Smooth muscle cell (in vitro differentiated cells): ENCODE data around the gene STAM. TPM values are rescaled to one million over a fixed set of nuclear protein-coding genes. Genes with fewer than 3 reads are reported as not detected.

Source experiments
- DNase-seq: peaks from one replicate; lab custom pipeline; 2025; ENCODE audit not compliant: unreplicated experiment; lab: John Stamatoyannopoulos, UW
- H2AFZ ChIP-seq: fragments of 200-600 bp; sonication (generic); 2 replicates; pipeline ENCODE4 v1.6.0; 2016; ENCODE audit warnings: antibody characterized with exemption, low read depth, mild to moderate bottlenecking
- H3F3A ChIP-seq: fragments of 200-600 bp; sonication (generic); 2 replicates; pipeline ENCODE4 v1.6.0; 2017; ENCODE audit warnings: antibody characterized with exemption, low read depth
- H3K27ac ChIP-seq: fragments of 200-600 bp; sonication (generic); 2 replicates; pipeline ENCODE4 v1.5.1; 2016; ENCODE audit warnings: low read depth, mild to moderate bottlenecking
- H3K27me3 ChIP-seq: fragments of 200-600 bp; sonication (generic); 2 replicates; pipeline ENCODE4 v1.6.1; 2016; ENCODE audit warnings: low read depth, mild to moderate bottlenecking
- H3K36me3 ChIP-seq: fragments of 200-600 bp; sonication (generic); 2 replicates; pipeline ENCODE4 v1.5.1; 2016; ENCODE audit warnings: low read depth
- H3K4me1 ChIP-seq: fragments of 200-600 bp; sonication (generic); 2 replicates; pipeline ENCODE4 v1.5.1; 2016; ENCODE audit warnings: low read depth
- H3K4me2 ChIP-seq: fragments of 200-600 bp; sonication (generic); 2 replicates; pipeline ENCODE4 v1.6.0; 2016; ENCODE audit warnings: mild to moderate bottlenecking
- H3K4me3 ChIP-seq: fragments of 200-600 bp; sonication (generic); 2 replicates; pipeline ENCODE4 v1.5.1; 2016; ENCODE audit warnings: mild to moderate bottlenecking
- H3K79me2 ChIP-seq: fragments of 200-600 bp; sonication (generic); 2 replicates; pipeline ENCODE4 v1.6.0; 2016; ENCODE audit warnings: low read depth, mild to moderate bottlenecking
- H3K9ac ChIP-seq: fragments of 200-600 bp; sonication (generic); 2 replicates; pipeline ENCODE4 v1.6.0; 2016; ENCODE audit warnings: low read depth
- H3K9me3 ChIP-seq: fragments of 200-600 bp; sonication (generic); replicated peaks from 2 replicates; pipeline ENCODE4 v1.5.1; 2016; ENCODE audit warnings: low read depth
- H4K20me1 ChIP-seq: fragments of 200-600 bp; sonication (generic); 2 replicates; pipeline ENCODE4 v1.6.0; 2016; ENCODE audit warnings: low read depth
- WGBS: methylation state at CpG from one replicate; pipeline ENCODE4 v1.1.7; 2016; ENCODE audit warnings: low lambda C conversion rate; 5-methylcytosine and 5-hydroxymethylcytosine counted together
- polyA plus RNA-seq: library from polyadenylated mRNA; unstranded; fragments of >200 nt; fragmentation: Nextera tagmentation; extraction: Ambion mirVana; gene quantifications from 2 replicates; pipeline ENCODE4 v1.2.1, GENCODE V29; 2016
- total RNA-seq: library from RNA; depleted of rRNA; stranded (reverse); fragments of >200 nt; gene quantifications from 2 replicates; pipeline ENCODE4 v1.2.3, GENCODE V29; 2014
- TF ChIP-seq, protein P1 (sequence below): fragments of 200-600 bp; sonication (generic); IDR thresholded peaks from 2 replicates; pipeline ENCODE4 v1.5.1; 2017; ENCODE audit warnings: borderline replicate concordance, mild to moderate bottlenecking, antibody characterized with exemption; ENCODE audit not compliant: insufficient read depth, poor library complexity, severe bottlenecking

Gene STAM
- total and polyA plus RNA-seq, 2 experiments from 2014 or later: 16.0 to 30.2 TPM

DNA sequence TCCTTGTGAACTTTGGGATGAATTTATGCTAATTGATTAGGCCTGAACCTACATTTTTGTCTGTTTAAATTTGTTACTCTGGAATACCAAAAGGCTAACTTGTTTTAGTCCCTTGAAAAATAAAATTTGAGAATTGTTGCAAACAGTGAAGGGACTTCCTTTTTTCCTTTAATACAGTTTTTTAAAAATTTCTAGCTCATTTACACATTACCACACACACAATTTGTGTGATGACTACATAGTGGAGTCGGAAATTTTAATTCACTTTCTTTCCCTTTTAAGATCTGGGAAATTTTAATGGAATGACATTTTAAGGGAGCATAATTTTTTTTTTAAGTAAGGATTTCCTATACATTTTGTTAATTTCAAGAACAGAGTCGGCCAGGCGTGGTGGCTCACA, 99.5 kb downstream of the STAM start:
- H3K4me1 ChIP-seq: no peaks in the 10 kb centered on the region
- no peak for DNase-seq

DNA sequence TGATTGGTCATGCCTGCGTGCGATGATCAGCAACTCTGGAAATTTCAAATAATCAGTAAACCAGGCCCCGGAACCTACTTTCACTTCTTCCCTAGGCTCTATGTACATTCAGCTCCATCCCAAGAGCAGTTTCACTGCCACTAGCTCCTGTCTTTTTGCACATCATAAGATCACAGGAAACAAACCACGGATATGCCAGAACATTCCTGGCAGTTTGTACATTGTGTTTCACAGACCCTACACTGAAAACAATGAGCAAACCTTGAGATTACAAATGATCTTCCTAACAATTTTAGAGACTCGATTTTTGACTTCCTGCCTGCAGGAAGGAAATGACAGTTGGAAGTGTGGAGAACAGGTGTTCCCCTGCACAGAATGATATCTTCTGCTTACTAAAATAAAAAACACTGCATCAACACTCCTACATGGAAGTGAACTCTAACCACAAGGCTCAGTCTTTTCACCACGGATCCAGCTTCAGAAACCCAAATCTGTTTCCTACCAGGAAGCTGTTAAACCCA, 100.5 kb downstream of the STAM start:
- 93% methylated on average over 6 of the region's 6 CpGs for WGBS
- no peak overlapping the region for H2AFZ ChIP-seq
- H3K27me3 ChIP-seq: no peaks in the 10 kb centered on the region

More for the DNA sequence above, 99.5 kb downstream of the STAM start:
- no peak overlapping the region for H2AFZ ChIP-seq
- H3K79me2 ChIP-seq: no peaks in the 10 kb centered on the region
- no peaks in the 10 kb centered on the region for H4K20me1 ChIP-seq
- 95% methylated on average over 3 of the region's 3 CpGs for WGBS
- H3K36me3 ChIP-seq: no peaks in the 10 kb centered on the region
- H3K4me2 ChIP-seq: no peak overlapping the region
- no peaks in the 10 kb centered on the region for H3K27me3 ChIP-seq
- TF ChIP-seq, protein P1, sequence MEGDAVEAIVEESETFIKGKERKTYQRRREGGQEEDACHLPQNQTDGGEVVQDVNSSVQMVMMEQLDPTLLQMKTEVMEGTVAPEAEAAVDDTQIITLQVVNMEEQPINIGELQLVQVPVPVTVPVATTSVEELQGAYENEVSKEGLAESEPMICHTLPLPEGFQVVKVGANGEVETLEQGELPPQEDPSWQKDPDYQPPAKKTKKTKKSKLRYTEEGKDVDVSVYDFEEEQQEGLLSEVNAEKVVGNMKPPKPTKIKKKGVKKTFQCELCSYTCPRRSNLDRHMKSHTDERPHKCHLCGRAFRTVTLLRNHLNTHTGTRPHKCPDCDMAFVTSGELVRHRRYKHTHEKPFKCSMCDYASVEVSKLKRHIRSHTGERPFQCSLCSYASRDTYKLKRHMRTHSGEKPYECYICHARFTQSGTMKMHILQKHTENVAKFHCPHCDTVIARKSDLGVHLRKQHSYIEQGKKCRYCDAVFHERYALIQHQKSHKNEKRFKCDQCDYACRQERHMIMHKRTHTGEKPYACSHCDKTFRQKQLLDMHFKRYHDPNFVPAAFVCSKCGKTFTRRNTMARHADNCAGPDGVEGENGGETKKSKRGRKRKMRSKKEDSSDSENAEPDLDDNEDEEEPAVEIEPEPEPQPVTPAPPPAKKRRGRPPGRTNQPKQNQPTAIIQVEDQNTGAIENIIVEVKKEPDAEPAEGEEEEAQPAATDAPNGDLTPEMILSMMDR: no peak
- H3K9me3 ChIP-seq: no peaks in the 10 kb centered on the region
- no peak overlapping the region for H3K4me3 ChIP-seq
- H3F3A ChIP-seq: no peaks in the 10 kb centered on the region
- H3K27ac ChIP-seq: no peak overlapping the region
- H3K9ac ChIP-seq: no peak overlapping the region

DNA sequence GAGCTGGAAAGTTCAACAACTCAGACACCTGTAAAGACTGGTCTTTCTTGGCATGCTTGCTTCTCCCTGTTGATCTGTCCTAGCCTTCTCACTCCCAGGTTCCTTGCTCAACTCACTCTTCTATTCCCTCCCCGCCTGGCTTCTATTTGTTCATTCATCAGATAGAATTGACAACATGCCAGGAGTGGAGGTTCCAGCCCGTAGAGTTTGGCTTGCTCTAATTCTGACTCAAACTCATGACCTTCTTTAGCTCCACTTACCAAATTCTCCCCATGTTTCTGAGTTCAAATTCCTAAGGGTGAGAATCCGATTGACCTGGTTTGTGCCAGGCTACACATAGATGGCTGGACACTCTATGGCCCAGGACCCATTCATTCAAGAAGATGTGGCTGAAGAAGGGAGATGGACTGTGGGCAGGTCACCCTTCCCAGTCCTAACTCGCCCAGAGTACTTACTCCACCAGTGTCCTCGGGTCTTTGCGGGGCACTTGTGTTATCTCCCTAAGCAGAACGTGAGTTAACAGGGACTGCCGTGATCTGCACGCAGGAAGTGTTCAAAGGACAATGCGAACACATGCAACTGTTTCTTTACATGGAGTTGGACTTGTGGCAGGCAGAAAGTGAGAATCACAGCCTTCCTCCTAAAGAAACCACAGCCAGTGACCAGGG, 104.1 kb downstream of the STAM start:
- H3F3A ChIP-seq: no peaks in the 10 kb centered on the region
- no peaks in the 10 kb centered on the region for H3K4me1 ChIP-seq
- no peaks in the 10 kb centered on the region for H3K9me3 ChIP-seq
- H4K20me1 ChIP-seq: no peaks in the 10 kb centered on the region
- DNase-seq: no peak
- H3K4me2 ChIP-seq: no peak overlapping the region
- H3K27ac ChIP-seq: no peak overlapping the region
- no peaks in the 10 kb centered on the region for H3K79me2 ChIP-seq
- H3K4me3 ChIP-seq: no peak overlapping the region
- no peak overlapping the region for H3K9ac ChIP-seq
- H3K36me3 ChIP-seq: no peaks in the 10 kb centered on the region
- TF ChIP-seq, protein P1: no peak
- H2AFZ ChIP-seq: no peak overlapping the region
- 95% methylated on average over 10 of the region's 10 CpGs for WGBS
- H3K27me3 ChIP-seq: no peaks in the 10 kb centered on the region

More for the DNA sequence above, 100.5 kb downstream of the STAM start:
- Histone ChIP-seq H3K36me3 (no peaks in the 10 kb centered on the region), H3K79me2 (no peaks in the 10 kb centered on the region), H3K4me2 (no peak overlapping the region), H3K4me3 (no peak overlapping the region), H3K4me1 (no peaks in the 10 kb centered on the region), H4K20me1 (no peaks in the 10 kb centered on the region), H3K9ac (no peak overlapping the region), H3F3A (no peaks in the 10 kb centered on the region), H3K9me3 (no peaks in the 10 kb centered on the region), H3K27ac (no peak overlapping the region)
- TF ChIP-seq, protein P1: no peak
- no peak for DNase-seq

DNA sequence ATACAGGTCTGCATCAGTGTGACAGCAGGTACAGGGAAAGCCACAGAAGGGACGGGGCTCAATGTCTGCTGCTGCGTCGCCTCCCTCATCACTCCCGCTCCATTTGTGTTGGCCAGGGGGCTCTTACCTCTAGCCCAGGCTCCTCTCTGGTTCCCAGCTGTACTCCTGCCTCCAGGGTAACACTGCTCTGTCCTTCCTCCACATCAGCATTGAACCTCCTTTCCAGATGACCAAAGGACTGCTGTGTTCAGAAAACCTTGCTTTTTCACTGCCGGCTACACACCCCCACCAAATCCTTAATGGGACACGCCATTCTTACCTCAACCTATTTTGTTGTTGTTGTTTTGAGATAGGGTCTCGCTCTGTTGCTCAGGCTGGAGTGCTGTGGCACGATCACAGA, 105.9 kb downstream of the STAM start:
- Histone ChIP-seq H3K4me2 (no peak overlapping the region), H3K9me3 (no peaks in the 10 kb centered on the region), H3K27ac (no peak overlapping the region), H3K79me2 (no peaks in the 10 kb centered on the region), H3K9ac (no peak overlapping the region), H2AFZ (no peak overlapping the region), H3K4me1 (no peaks in the 10 kb centered on the region), H3F3A (no peaks in the 10 kb centered on the region), H3K36me3 (no peaks in the 10 kb centered on the region), H3K27me3 (no peaks in the 10 kb centered on the region), H4K20me1 (no peaks in the 10 kb centered on the region), H3K4me3 (no peak overlapping the region)
- no peak for DNase-seq
- TF ChIP-seq, protein P1: no peak
- 95% methylated on average over 8 of the region's 8 CpGs for WGBS
